Mammary epithelial cell (primary cell): ENCODE data around the gene SPIRE1.

Experiments
- EZH2 ChIP-seq: IDR thresholded peaks from 2 replicates; pipeline ENCODE4 v1.6.1; 2012; ENCODE audit warnings: low read length, inconsistent platforms, borderline replicate concordance
- TF ChIP-seq, protein P1 (sequence below), 2 donors: IDR thresholded peaks in 1 of 2; conservative IDR thresholded peaks in 1 of 2; 2 replicates each; pipeline ENCODE4 v1.5.1; 2011 to 2012; ENCODE audit warnings: inconsistent platforms in 2 of 2, low read length in 2 of 2, mild to moderate bottlenecking in 2 of 2, control low read depth in 1 of 2, low read depth in 1 of 2; ENCODE audit not compliant: insufficient read depth in 1 of 2; ENCODE audit errors: extremely low read depth in 1 of 2

DNA sequence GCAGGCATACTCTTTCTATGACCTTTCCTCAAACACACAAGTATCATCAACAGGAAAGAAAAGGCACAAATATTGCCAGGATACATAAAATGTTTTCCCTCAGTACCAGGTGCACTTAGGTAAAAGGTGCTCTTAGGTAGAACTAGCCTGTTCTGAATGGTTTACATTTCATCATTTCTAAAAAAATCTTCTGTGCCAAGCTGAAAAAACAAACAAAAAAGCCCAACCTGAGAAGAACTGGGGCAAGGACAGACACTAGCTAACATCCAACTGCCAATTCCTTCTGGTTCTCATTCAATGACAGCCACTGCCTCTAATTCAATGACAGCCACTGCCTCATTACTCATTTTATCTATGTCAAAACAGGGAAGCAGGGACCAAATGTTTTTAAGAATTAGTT is 68.5 kb downstream of the SPIRE1 start:
- no peak for TF ChIP-seq EZH2
- TF ChIP-seq, protein P1, sequence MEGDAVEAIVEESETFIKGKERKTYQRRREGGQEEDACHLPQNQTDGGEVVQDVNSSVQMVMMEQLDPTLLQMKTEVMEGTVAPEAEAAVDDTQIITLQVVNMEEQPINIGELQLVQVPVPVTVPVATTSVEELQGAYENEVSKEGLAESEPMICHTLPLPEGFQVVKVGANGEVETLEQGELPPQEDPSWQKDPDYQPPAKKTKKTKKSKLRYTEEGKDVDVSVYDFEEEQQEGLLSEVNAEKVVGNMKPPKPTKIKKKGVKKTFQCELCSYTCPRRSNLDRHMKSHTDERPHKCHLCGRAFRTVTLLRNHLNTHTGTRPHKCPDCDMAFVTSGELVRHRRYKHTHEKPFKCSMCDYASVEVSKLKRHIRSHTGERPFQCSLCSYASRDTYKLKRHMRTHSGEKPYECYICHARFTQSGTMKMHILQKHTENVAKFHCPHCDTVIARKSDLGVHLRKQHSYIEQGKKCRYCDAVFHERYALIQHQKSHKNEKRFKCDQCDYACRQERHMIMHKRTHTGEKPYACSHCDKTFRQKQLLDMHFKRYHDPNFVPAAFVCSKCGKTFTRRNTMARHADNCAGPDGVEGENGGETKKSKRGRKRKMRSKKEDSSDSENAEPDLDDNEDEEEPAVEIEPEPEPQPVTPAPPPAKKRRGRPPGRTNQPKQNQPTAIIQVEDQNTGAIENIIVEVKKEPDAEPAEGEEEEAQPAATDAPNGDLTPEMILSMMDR (conservative IDR thresholded peaks at IDR 0.05 in 1 of 2, IDR thresholded peaks at IDR 0.05 in 1 of 2; ENCODE audit: extremely low read depth in 1 of 2, insufficient read depth in 1 of 2, low read depth in 1 of 2, low read length in 2 of 2) = no peak
